A673 (cell line): ENCODE data around the gene PTPRQ.

Experiments
- CTCF ChIP-seq: fragments of 300-800, 200-600 bp; sonication (generic); conservative IDR thresholded peaks from 2 replicates; pipeline ENCODE4 v1.5.1; 2017; ENCODE audit warnings: low read depth, mild to moderate bottlenecking, antibody characterized with exemption, low read length, moderate library complexity, mixed read lengths
- EZH2 ChIP-seq: fragments of 200-600 bp; sonication (generic); IDR thresholded peaks from 2 replicates; pipeline ENCODE4 v1.6.1; 2017; ENCODE audit warnings: borderline replicate concordance, low read depth, mild to moderate bottlenecking, mixed read lengths, antibody characterized with exemption, low read length; ENCODE audit not compliant: poor library complexity, severe bottlenecking

GRCh38 chr12:80470403-80470802 lies 26.4 kb downstream of the PTPRQ start:
- TF ChIP-seq CTCF (no peak), EZH2 (no peak)
